Neutrophil (primary cell): Measurements from ENCODE around the gene ATAD3B.
"Not testable (repeated sequence)": the region's sequence is repeated elsewhere in the genome, so short reads cannot be mapped to it uniquely, and the experiment has no call there.

Experiments used
- H3K27ac ChIP-seq: fragments of 200-600 bp; sonication (generic); 2 replicates; pipeline ENCODE4 v1.5.1; 2016; ENCODE audit warnings: mild to moderate bottlenecking, moderate library complexity
- H3K27me3 ChIP-seq: fragments of 200-600 bp; sonication (generic); 2 replicates; pipeline ENCODE4 v1.6.0; 2016; ENCODE audit warnings: mild to moderate bottlenecking
- H3K36me3 ChIP-seq: fragments of 200-600 bp; sonication (generic); 2 replicates; pipeline ENCODE4 v1.5.1; 2017
- H3K4me1 ChIP-seq, 2 experiments: fragments of 200-600 bp in 1 of 2; sonication (generic) in 1 of 2; 1 replicate in 1 of 2; 2 replicates in 1 of 2; pipeline versions ENCODE4 v1.5.1 to v1.6.1; 2013 to 2016; ENCODE audit warnings: low read depth in 1 of 2, low read length in 1 of 2, mild to moderate bottlenecking in 1 of 2, moderate library complexity in 1 of 2; ENCODE audit not compliant: control insufficient read depth in 1 of 2, insufficient read depth in 1 of 2
- H3K4me3 ChIP-seq, 2 experiments: fragments of 200-600 bp in 1 of 2; sonication (generic) in 1 of 2; 1 replicate in 1 of 2; 2 replicates in 1 of 2; pipeline ENCODE4 v1.5.1; 2013 to 2016; ENCODE audit warnings: low read depth in 1 of 2, low read length in 1 of 2, mild to moderate bottlenecking in 1 of 2, moderate library complexity in 1 of 2
- H3K9me3 ChIP-seq: fragments of 200-600 bp; sonication (generic); 2 replicates; pipeline ENCODE4 v1.5.1; 2016
- TF ChIP-seq, protein P1 (sequence below): fragments of 200-600 bp; sonication (generic); IDR thresholded peaks from 2 replicates; pipeline ENCODE4 v1.5.1; 2016; ENCODE audit warnings: antibody characterized with exemption

ATAD3B gene

DNA sequence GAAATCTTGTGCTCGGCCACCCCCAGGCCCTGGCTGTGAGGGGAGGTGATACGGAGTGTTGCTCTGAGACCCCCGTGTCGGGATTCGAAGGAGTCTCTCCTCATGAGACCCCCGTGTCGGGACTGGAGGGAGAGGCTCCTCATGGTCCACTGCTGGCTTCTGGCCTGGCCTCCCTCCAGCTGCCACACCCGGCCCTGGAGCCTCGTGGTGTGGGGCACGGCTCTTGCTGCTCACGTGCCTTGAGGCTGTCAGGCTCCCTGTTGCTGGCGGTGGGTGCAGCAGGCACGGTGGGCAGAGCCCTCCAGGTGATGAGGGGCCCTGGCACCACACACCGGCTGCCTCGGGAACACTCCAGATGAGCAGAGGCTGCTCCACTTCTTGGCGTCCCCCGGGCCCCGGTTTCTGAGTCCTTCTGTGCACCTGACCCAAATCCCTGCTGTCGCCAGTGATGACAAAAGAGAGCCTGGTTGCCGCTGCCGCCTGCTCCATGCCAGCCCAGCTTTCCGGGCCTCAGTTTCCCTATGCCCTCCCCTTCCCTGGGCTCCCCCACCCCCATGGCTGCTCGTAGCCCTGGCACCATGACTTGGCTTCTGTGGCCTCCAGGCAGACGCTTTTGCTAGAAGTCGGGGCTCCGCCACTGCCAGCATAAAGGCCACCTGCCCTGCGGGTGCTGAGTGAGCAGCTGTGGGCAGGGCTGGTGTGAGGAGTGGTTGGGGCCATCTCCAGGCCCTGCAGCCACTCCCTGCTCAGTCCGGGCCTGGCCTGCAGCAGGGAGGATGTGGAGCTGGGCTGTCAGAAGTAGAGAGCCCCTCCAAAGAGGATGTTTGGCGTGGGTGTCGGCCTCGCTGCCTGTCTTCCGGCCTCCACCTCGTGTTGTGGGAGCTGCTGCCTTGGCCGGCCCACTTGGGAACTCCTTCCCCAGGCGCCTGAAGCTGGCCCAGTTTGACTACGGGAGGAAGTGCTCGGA lies 57.0 kb downstream of the ATAD3B start:
- Histone ChIP-seq H3K36me3 (peaks cover 15% of the 10 kb centered on the region), H3K27me3 (no peaks in the 10 kb centered on the region), H3K4me1 (no peaks in the 10 kb centered on the region), H3K27ac (no peak overlapping the region), H3K9me3 (no peaks in the 10 kb centered on the region), H3K4me3 (no peak overlapping the region)
- TF ChIP-seq, protein P1, sequence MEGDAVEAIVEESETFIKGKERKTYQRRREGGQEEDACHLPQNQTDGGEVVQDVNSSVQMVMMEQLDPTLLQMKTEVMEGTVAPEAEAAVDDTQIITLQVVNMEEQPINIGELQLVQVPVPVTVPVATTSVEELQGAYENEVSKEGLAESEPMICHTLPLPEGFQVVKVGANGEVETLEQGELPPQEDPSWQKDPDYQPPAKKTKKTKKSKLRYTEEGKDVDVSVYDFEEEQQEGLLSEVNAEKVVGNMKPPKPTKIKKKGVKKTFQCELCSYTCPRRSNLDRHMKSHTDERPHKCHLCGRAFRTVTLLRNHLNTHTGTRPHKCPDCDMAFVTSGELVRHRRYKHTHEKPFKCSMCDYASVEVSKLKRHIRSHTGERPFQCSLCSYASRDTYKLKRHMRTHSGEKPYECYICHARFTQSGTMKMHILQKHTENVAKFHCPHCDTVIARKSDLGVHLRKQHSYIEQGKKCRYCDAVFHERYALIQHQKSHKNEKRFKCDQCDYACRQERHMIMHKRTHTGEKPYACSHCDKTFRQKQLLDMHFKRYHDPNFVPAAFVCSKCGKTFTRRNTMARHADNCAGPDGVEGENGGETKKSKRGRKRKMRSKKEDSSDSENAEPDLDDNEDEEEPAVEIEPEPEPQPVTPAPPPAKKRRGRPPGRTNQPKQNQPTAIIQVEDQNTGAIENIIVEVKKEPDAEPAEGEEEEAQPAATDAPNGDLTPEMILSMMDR = no peak

DNA sequence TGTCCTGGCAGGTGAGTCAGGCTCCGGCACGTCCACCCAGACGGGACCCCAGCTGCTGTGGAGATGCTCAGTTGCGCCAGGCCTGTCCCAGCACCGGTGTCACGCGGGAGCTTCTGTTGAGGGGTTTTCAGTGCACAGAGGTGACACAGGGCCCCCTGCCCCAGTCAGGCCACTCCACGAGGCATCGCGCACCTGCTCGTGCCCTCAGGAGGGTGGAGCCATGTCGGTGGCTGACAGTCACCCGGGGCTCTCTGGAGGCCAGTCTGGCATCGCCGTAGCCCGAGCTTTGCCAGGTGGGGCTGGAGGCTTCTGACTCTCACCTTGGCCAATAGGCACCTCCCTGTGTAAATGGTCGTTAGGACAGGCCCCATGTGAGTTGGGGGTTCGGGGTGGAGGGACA lies 57.8 kb downstream of the ATAD3B start:
- Histone ChIP-seq H3K4me3 (no peak overlapping the region), H3K36me3 (peaks cover 15% of the 10 kb centered on the region)
- TF ChIP-seq, protein P1 = no peak

DNA sequence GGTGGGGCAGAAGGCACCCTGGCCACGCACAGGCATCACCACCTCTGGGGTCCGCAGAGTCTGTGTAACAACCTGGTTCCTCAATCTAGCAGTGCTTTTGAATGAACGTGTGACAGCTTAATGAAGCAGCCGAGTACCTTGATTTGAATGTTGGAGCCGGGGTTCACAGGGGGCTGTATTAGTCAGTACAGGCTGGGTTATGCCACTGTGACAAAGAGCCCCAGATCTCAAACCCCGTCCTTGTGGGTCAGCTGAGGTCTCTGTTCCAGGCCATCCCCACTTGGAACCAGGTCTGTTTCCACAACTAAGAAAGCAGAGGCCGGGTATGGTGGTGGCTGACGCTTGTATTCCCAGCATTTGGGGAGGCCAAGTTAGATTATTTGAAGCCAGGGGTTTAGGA lies 58.4 kb downstream of the ATAD3B start:
- Histone ChIP-seq H3K4me1 (no peaks in the 10 kb centered on the region), H3K36me3 (peaks cover 18% of the 10 kb centered on the region), H3K9me3 (no peaks in the 10 kb centered on the region), H3K27me3 (no peaks in the 10 kb centered on the region), H3K27ac (no peak overlapping the region), H3K4me3 (no peak overlapping the region)
- TF ChIP-seq, protein P1 = no peak

More for the DNA sequence above, 57.8 kb downstream of the ATAD3B start:
- no peaks in the 10 kb centered on the region for H3K4me1 ChIP-seq
- no peaks in the 10 kb centered on the region for H3K27me3 ChIP-seq
- H3K27ac ChIP-seq = no peak overlapping the region
- no peaks in the 10 kb centered on the region for H3K9me3 ChIP-seq

DNA sequence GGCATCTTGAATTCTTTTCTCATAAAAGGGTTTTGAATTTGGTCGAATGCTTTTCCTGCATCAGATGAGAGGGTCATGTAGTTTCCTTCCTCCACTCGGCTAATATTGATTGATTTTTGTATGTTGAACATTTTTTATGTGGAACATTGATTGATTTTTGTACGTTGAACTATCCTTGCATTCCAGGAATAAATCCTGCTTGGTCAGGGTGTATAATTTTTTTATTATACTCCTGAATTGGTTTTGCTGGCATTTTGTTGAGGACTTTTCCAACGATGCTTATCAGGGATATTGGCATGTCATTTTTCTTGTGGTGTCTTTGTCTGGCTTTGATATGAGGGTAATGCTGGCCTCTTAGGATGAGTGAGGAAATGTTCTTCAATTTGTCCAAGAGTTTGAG lies 60.4 kb downstream of the ATAD3B start:
- TF ChIP-seq, protein P1 = no peak
- H3K36me3 ChIP-seq = peaks cover 24% of the 10 kb centered on the region
- H3K4me1 ChIP-seq = no peaks in the 10 kb centered on the region
- no peaks in the 10 kb centered on the region for H3K27me3 ChIP-seq
- H3K27ac ChIP-seq = no peak overlapping the region
- no peak overlapping the region for H3K4me3 ChIP-seq
- no peaks in the 10 kb centered on the region for H3K9me3 ChIP-seq

DNA sequence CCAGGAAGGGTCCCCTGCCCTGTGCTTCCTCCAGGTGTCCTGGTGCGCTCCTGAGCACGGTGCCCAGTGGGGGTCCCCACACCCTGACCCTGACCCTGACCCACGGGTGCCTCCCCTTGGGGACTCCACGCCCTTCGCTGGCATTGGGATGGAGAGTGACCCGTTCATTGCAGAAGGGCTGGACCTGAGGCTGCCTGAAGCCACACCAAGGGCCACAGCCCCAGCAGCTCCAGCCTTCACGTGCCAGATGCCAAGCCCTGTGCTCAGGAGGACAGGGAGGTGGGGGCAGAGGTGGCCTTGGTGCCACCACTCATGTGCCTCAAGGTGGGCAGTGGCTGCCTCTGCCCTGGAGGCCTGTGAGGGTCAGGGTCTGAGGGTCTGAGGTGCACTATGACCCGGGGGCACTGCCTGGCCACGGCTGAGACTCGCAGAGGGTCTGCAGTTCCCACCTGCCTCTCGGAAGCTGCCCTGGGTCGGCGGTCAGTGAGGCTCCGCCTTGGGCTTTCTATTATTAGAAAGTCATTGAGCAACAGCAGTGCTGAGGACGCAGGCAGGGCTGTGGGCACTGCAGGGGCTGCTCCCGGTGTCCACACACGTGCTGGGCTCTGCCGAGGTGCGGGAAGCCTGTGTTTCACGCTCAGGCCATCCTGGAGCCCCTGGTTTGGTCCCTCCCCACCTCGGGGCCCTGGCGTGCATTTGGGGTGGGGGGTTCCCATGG lies 61.8 kb downstream of the ATAD3B start:
- peaks cover 19% of the 10 kb centered on the region for H3K36me3 ChIP-seq
- H3K4me1 ChIP-seq, H3K27me3 ChIP-seq, H3K4me3 ChIP-seq, H3K9me3 ChIP-seq, H3K27ac ChIP-seq: not testable (repeated sequence)

DNA sequence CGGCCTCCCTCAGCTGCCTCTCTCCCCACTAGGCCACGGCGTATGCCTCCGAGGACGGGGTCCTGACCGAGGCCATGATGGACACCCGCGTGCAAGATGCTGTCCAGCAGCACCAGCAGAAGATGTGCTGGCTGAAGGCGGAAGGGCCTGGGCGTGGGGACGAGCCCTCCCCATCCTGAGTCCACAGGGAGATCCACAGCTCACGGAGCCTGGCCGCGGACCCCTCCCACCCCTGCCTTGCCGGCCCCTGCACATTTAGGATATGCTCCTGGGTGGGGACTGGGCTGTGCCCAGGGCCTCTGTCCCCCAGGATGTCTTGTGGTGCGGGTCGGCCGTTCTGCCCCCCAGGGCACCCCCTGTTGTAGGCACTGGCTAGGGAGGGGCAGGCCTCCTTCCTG lies 62.3 kb downstream of the ATAD3B start:
- H3K27ac ChIP-seq, H3K4me3 ChIP-seq, H3K27me3 ChIP-seq, H3K4me1 ChIP-seq, H3K9me3 ChIP-seq: not testable (repeated sequence)
- H3K36me3 ChIP-seq = peaks cover 15% of the 10 kb centered on the region
